GM21825 (cell line): Measurements from ENCODE around the gene PPM1B.
"Not testable (repeated sequence)": the region's sequence is repeated elsewhere in the genome, so short reads cannot be mapped to it uniquely, and the experiment has no call there.

Experiments used
- ATAC-seq: cut with Tn5 transposase; IDR thresholded peaks from one replicate; pipeline ENCODE4 v1.9.1; 2021; ENCODE audit warnings: mild to moderate bottlenecking, moderate library complexity; ENCODE audit not compliant: unreplicated experiment

Gene PPM1B

DNA sequence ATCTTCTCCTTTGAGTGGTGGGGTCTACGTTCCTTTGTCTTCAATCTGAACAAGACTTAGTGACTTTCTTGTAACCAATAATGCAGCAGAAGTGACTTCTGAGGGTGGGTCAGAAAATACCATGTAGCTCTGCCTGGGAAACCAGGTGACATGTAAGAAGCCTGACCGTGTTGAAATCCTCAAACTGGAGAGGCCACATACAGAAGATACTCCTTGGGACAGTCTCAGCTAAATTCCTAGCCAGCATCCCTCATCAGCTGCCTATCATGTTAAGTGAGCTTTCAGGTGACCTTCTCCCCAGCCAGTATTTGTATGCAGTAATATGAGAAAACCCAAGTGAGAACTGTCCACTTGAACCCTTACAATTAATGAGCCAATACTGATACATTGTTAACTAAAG is 27.0 kb downstream of the PPM1B start:
- no peak for ATAC-seq

DNA sequence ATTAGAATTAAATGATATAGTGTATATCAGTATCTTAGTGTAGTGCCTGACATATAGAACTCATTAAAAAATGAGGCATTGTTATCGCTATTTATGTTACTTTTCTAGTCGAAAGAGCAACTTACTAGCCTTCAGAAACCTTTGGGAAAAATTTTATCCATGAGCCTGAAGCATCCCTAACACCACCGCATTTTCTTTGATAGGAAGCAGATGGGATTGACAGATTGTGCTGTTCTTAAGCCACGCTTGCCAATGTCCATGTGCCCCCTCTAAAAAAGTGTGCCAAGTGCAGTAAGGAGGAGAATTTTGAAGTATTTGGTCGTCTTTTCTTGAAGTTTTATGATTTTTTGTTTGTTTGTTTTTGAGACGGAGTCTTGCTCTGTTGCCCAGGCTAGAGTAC is 29.1 kb downstream of the PPM1B start:
- ATAC-seq: no peak

DNA sequence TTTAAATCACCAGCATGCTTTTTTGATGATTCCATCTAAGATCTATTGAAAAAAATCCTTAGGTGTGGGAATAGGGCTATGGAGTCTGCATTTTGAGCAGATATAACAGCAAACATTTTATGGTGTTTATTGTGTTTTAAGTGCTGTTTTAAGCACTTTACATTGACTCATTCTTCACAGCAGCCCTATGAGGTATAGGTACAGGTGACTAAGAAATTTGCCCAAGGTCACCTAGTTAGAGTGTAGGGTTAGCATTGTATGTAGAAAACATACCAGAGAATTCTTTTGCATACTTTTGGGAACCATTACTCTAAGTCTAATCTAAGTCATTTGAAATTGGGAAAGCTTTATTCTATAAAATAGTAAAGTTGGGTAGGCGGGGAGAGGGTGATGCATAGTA is 31.3 kb downstream of the PPM1B start:
- ATAC-seq: no peak

DNA sequence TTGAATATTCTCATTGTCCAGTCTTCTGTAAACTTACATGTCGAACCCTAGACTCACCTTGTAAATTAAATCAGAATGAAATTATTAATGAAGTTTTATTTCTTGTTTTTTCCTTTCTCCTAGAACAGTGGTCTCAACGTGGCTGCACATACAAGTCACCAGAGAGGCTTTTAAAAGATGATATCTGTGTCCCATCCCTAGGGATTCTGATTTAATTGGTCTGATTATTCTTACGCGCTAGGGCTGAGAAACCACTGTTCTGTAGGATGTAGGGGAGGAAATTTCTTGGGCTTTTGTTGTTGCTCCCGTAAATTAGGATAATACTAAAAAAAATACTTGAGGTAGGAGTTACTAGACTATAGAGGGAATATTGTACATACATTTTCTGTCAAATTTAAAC is 32.1 kb downstream of the PPM1B start:
- no peak for ATAC-seq

DNA sequence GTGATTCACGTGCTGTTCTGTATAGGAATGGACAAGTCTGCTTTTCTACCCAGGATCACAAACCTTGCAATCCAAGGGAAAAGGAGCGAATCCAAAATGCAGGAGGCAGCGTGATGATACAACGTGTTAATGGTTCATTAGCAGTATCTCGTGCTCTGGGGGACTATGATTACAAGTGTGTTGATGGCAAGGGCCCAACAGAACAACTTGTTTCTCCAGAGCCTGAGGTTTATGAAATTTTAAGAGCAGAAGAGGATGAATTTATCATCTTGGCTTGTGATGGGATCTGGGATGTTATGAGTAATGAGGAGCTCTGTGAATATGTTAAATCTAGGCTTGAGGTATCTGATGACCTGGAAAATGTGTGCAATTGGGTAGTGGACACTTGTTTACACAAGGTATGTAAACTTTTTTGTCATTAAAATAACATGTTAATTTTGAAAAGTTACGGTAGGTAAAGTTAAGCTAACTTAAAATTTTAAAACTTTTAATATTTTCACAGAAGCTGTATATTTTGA is 33.0 kb downstream of the PPM1B start:
- ATAC-seq: no peak

DNA sequence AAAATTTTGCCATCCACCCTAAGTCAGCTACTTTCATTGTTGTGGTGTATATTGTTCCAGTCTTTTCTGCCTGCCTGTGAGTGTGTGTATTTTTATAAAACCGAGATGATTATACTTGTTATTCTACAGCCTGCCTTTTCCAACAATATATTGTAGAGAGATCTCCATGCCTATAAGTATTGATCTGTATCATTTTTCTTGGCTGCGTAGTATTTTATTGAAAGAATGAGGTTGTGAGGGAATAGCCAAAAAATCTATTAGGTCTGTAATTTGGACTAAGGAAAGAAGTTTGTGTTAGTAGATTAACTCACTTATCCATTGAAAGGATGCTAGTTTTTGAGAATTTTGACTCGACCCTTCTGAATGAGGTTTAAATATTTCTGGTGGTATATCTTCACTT is 34.9 kb downstream of the PPM1B start:
- no peak for ATAC-seq

DNA sequence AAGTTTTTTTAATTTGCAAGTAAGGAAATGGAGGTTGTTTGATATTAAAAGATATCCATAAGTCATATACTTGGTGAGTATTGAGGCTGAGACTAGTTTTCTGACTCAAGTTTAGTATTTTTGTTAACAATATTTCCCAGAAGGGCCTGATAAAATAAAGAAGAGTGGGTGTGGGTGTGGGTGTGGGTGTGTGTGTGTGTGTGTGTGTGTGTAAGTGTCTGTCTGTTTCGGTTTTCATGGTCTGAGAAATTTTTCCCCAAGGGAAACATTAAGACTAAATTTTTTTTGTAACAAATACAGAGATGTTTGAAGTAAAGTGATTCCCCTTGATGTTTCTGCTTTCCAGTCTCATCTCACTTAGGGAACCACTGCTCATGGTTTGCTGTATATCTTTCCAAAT is 36.5 kb downstream of the PPM1B start:
- ATAC-seq: no peak

DNA sequence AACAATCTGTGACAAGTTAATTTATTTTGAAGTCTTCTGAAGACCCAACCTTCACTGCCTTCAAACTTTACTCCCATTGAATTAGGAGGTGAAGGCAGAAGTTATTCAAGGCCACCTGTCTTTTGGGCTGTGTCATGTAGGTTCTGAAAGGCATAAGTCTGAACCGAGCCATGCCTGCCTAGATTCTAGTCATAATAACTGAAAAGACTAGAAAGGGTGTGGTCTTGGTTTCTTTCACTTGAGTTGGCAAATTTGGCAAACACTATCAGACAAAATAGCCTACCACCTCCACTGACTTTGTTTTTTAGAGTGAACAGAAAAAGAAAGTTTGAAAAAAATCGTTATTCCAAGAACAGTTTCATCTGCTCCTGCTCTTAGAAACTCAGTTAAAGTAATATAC is 38.4 kb downstream of the PPM1B start:
- ATAC-seq: no peak

DNA sequence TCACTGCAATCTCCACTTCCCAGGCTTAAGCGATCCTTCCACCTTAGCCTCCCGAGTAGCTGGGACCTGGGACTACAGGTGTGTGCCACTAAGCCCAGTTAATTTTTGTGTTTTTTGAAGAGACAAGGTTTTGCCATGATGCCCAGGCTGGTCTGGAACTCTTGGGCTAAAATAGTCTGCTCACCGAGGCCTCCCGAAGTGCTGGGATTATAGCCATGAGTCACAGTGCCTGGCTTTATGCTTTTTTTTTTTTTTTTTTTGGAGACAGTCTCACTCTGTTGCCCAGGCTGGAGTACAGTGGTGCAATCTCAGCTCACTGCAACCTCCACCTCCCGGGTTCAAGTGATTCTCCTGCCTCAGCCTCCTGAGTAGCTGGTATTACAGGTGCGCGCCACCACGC is 39.0 kb downstream of the PPM1B start:
- ATAC-seq: not testable (repeated sequence)

DNA sequence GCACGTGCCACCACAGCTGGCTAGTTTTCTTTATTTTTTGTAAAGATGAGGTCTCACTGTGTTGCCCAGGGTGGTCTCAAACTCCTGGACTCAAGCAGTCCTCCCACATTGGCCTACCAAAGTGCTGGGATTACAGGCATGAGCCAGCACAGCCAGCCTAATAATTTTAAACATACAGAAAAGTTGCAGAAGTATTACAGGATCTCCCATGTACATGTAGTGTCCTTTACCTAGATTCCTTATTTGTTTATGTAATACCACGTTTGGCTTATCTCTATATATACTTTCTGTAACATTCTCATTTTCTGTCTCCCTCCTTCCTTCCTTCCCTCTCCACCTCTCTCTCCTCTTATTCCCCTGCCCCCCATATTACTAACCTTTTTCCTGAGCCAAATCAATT is 41.7 kb downstream of the PPM1B start:
- ATAC-seq: no peak

DNA sequence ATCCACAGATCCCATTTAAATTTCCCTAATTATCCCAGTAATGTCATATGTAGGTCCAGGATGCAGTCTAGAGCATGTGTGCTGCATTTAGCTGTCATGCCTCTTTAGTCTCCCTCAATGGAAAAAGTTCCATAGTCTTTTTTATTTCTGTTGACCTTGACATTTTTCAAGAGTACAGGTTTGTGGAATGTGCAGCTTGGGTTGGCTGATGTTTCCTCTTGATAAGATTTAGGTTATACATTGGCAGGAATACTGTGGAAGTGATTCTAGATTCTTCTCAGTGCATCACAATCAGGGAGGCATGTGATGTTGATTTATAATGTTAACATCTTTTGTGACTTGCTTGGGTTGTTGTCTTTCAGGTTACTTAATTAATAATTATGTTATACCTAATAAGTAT is 42.5 kb downstream of the PPM1B start:
- no peak for ATAC-seq

DNA sequence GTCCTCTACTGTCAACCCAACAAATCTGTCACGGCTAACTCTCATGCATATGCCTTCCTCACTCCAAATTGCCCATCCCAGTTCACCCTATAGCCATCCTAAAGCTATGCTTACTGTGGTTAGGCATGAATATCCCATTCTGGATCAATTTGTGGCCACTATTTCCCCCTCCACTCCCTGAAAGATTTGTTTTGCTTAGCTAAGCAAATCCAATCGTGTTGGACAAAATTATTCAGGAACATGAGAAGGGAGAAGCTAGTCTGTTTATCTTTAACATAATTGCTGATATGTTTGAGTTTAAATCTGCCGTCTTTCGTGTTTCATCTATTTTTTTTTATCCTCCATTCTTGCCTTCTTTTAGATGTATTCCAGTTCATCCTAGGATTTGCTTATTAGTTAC is 43.6 kb downstream of the PPM1B start:
- ATAC-seq: no peak

DNA sequence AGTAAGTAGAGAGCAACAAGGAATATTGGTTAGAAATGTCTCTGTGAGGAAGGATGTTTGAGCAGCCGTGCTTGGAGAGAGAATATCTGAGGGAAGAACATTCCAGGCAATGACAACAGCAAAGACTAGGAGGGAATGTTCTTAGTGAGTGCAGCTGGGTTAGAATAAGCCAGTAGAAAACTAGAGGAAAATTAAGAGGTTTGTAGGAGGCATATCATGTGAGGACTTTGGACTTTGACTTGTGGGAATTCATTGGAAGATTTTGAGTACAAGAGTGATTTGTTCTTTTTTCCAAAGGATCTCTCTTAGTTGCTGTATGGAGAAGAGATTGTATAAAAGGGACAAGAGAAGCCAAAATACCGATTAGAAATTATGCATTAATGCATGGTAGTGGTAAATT is 47.2 kb downstream of the PPM1B start:
- no peak for ATAC-seq

DNA sequence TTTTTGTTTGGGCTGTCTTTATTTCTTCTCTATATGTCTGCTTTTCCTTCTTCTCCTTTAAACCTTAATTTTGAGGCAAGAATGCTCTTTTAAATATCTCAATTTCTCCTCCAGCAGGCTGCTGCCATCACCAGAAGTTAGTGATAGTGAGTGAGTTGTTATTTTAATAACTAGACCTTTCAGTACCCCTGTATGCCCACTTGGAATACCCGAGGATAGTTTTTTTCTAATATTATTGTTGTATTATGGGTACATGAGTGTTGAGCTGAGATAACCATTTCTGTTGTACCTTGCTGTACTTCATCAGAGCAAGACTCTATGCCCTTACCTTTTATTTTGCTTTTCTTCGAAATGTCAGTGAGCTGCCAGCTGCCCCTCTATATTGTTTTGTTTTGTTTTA is 50.1 kb downstream of the PPM1B start:
- no peak for ATAC-seq

DNA sequence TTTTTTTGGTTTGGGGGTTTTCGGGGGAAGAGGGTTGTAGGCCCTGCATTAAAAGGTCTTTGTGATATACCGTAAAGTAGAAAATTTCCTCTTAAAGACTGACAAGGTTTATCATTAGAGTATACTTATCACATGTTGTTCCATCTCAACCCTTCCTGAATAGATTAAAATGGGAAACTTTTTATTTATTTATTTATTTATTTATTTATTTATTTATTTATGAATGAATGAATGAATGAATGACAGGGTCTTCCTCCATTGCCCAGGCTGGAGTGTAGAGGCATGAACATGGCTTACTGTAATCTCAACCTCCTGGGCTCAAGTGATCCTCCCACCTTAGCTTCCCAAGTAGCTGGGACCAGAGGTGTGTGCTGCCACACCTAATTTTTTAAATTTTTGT is 58.1 kb downstream of the PPM1B start:
- ATAC-seq: no peak

DNA sequence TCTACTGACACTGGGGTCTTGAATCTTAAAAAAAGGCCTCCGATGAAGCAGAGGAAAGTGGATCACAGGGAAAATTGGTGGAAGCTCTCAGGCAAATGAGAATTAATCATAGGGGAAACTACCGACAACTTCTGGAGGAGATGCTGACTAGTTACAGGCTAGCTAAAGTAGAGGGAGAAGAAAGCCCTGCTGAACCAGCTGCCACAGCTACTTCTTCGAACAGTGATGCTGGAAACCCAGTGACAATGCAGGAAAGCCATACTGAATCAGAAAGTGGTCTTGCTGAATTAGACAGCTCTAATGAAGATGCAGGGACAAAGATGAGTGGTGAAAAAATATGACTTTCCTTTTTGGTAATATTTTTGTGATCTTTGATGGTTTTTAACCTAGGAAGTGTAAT is 61.7 kb downstream of the PPM1B start:
- ATAC-seq: no peak

DNA sequence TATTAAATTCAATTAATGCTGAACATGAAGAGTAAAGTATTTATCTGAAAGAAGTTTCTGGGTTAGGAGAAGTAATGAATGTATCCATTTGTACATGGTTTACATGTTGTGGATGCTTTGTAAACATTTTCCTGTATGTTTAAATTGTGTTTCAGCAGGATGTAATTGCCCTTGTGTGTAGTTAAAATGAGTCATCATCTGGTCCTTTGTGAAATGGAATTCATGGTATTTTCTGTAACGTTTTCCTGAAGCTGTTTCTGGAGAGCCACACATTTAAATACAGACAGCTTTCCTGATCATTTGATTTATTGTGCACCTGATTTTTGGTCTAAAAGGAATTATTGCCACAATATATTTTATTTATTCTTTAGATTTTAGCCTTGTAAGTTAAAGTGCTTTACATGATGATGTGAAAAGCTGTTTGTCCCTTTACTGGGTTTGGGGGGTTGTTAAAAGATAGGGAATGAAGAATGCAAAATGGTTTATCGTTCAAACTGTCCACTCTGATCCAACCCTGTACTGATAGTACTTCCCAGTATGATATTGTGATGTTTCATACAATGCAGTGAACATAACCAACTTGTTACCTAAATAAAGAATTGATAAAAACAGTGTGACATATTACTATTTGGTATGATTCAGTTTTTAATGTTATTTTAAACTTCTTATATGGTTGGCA is 64.9 kb downstream of the PPM1B start:
- ATAC-seq: no peak

DNA sequence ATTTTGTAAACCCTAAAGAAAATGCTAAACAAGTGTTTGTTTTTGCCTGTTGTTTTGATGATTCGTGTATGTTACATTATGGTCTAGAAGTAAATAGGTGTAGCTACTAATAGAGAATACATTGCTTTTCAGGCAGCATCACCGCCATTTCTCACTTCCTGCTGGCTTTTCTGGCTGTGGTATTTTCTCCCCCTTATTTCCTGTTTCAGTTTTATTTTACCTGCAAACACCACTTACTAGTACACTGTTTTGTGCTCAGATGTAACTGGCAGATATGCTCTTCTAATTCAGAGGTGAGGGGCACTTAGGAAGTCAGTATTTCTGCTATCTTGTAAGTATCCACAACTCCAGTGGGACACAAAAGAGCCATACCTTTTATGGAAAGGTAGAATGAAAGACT is 68.5 kb downstream of the PPM1B start:
- ATAC-seq: no peak

DNA sequence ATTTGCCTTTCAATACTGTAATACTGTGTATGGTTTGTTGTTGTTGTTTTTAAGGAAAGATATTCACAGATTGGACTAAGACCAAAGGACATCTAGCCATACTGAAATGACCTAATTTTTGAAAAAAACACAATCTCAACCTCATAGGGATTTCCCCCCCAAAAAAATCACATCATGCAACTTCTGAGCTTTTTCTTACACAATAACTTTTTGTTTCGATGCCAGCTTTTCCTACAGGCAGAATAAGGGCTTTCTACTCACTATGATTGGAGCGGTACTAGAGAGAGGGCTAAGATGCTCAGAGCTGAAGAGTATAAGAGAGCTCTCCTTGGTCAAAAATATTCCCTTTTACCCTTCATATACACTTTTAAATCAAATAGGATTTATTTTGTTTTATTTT is 74.2 kb downstream of the PPM1B start:
- no peak for ATAC-seq

DNA sequence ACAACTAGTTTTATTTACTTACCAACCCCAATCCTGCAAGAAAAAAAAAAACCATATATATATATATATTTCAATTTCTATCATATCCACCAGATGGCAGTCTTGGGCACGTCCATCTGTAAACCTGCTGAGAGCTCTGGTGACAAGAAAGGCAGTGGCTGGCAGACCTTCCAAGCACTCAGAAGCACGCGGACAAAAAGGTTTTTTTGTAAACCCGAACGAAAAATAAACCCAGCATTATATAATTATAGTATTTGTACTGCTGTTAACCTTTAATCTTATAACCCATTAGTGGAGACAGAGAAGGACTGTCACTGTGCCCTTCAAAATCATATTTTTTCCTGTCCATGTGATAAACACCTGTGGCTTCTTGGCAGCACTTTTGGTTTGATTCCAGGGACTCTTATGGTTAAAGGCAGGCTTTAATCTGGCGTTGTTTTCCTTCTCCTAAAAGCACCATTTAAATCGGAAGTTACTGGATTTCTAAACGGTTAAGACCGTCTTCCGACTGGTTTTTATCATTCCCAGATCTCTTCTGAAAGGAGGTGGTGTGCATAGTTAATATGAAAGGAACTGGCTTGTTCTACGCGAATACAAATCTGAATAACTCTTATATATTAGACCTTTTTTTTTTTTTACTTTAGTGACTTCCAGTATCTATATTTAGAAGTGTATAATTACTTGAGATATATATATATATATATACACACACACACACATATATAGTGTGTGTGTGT is 75.6 kb downstream of the PPM1B start:
- ATAC-seq: no peak

DNA sequence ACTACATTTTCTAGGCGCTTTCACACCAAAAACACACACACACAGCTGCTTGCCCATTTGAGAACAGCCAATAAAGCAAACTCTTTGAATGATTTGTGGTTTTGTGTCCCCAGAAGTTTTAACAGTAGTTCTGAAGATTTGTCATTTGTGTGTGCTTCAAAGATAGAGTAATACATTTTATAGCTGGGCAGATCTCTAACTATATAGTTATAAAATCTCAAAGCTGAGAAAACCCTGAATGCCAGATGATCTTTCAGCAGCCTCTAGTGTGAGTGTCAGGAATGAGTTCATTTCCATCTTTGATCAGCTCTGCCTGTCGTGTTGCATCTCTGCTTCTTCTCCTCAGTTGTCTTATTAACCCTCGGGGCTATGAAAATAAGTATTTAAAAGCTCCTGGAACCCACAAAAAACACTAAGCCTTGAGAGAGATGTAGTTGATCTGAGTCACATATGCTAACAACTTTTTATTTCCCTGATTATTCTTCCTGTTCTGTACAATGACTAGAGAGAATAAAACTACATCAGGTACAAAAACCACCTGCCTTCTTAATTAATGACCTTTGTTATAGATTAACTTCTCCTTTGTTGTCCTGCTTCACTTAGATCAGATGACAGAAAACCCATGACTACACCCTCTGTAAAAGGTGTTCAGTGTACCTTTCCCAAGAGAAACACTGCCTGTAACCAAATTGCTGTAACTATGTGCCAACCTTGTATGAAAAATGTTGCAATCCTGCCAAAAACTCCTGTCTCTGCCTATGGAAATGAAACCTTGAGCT is 76.6 kb downstream of the PPM1B start:
- no peak for ATAC-seq

DNA sequence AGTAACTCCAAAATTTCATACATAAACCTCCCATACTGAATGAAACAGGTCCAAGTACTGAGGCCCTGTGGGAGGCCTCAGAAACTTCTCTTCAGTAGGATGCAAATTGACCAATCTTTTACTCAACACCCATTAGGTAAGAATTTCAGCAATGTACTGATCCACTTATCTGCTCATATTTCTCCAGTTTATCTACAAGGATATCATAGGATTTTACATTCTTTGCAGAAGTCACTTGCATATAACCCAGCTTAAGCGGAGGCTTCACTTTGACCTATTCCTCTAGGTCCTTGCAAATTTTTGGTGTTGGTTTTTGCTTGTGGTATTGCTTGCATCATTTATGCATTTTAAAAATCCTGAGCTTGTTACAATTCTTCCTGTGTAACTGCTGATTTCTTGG is 77.8 kb downstream of the PPM1B start:
- ATAC-seq: no peak
